Left lung (tissue), 10 donors: ENCODE measurements around the gene CEP43. TPM values are rescaled to one million over a fixed set of nuclear protein-coding genes. Genes with fewer than 3 reads are reported as not detected.
A peak's percentile ranks its signal among the peaks of the same experiment; 100 is the strongest.

Experiments used
- ATAC-seq: fragments of 200-7000 bp; cut with Tn5 transposase; one replicate; pipeline ENCODE4 v1.9.1; 2020; ENCODE audit warnings: moderate library complexity
- DNase-seq, 4 donors: peaks; one replicate each; pipeline ENCODE4 v3.0.0-alpha.2; 2013 to 2020
- H3K27ac ChIP-seq, 2 donors: fragments of 200-600 bp; sonication (generic) in 1 of 2; one replicate each; pipeline versions ENCODE4 v1.5.0 to v1.8.0; 2020 to 2021
- H3K27me3 ChIP-seq, 2 donors: fragments of 200-600 bp; sonication (generic) in 1 of 2; one replicate each; pipeline versions ENCODE4 v1.5.0 to v1.8.0; 2020 to 2021
- H3K36me3 ChIP-seq, 2 donors: fragments of 200-600 bp; sonication (generic) in 1 of 2; one replicate each; pipeline versions ENCODE4 v1.5.0 to v1.8.0; 2020 to 2021
- H3K4me1 ChIP-seq, 2 donors: fragments of 200-600 bp; one replicate each; pipeline ENCODE4 v1.8.0; 2021
- H3K4me3 ChIP-seq, 2 donors: fragments of 200-600 bp; sonication (generic) in 1 of 2; one replicate each; pipeline versions ENCODE4 v1.5.0 to v1.8.0; 2020 to 2021; ENCODE audit warnings: mild to moderate bottlenecking in 1 of 2
- H3K9me3 ChIP-seq, 2 donors: fragments of 200-600 bp; sonication (generic) in 1 of 2; one replicate each; pipeline versions ENCODE4 v1.5.0 to v1.8.0; 2020 to 2021
- CTCF ChIP-seq, 2 donors: fragments of 200-600 bp; sonication (generic) in 1 of 2; IDR thresholded peaks; one replicate each; pipeline versions ENCODE4 v1.5.0 to v1.8.0; 2021; ENCODE audit warnings: antibody characterized with exemption in 2 of 2
- intact Hi-C, 2 donors: fragments of 100-400 bp; cut with DNase I; formaldehyde crosslinking; loops; one replicate each; pipeline versions ENCODE4 v1.11.2 to v1.14.2; 2022
- polyA plus RNA-seq, 6 donors: library from polyadenylated mRNA; unstranded; fragments of 120-200 nt; gene quantifications; one replicate each; pipeline ENCODE4 v1.2.1, GENCODE V29; 2013; ENCODE audit not compliant: insufficient read length in 6 of 6
- total RNA-seq, 2 donors: library from RNA; stranded (reverse); fragmentation: NEBNext Ultra II Directional; extraction: Animal tissue kit (Norgen Biotek cat#: 25700); gene quantifications; one replicate each; pipeline ENCODE4 v1.2.1, GENCODE V29; 2021
- donor health status: DM: no; HTN: yes; CAD: no.
- donor health status: DM: no; HTN: no; CAD: no.

Gene CEP43
- total and polyA plus RNA-seq, 8 donors: 15.3 to 50.6 (median 45.3) TPM

GRCh38 chr6:166997348-166997747 lies 1.8 kb upstream of the CEP43 start:
- ATAC-seq: no peak
- TF ChIP-seq CTCF (IDR thresholded peaks at IDR 0.05): no peak
- intact Hi-C loops: loop anchor here in 1 of 2 donors (10.0 kb wide), 1 partner anchor 213 kb away; no protein-coding TSS in a partner anchor

GRCh38 chr6:166997768-166998255 lies 1.4 kb upstream of the CEP43 start:
- no peaks in the 10 kb centered on the region for H3K36me3 ChIP-seq
- ATAC-seq (peak; percentile 46), DNase-seq (peak; percentile 36 to 87 (median 66))
- no peaks in the 10 kb centered on the region for H3K27me3 ChIP-seq
- H3K9me3 ChIP-seq: no peaks in the 10 kb centered on the region
- peak overlapping the region; percentile 67 to 99 for H3K4me3 ChIP-seq
- intact Hi-C loops: loop anchor here in 1 of 2 donors (10.0 kb wide), 1 partner anchor 213 kb away; no protein-coding TSS in a partner anchor
- peaks cover 7 to 40% of the 10 kb centered on the region in 2 donors for H3K4me1 ChIP-seq
- TF ChIP-seq CTCF (IDR thresholded peaks at IDR 0.05): peak; percentile 31 to 49
- H3K27ac ChIP-seq: peak overlapping the region; percentile 46 to 84

More at GRCh38 chr6:166997348-166997747, 1.8 kb upstream of the CEP43 start:
- H3K27ac ChIP-seq: peak overlapping the region; percentile 46 to 84
- H3K27me3 ChIP-seq: no peaks in the 10 kb centered on the region
- H3K4me1 ChIP-seq: peaks cover 7 to 40% of the 10 kb centered on the region in 2 donors
- DNase-seq: no peak
- H3K4me3 ChIP-seq: peak overlapping the region; percentile 67 to 99
- H3K36me3 ChIP-seq: no peaks in the 10 kb centered on the region
- no peaks in the 10 kb centered on the region for H3K9me3 ChIP-seq

- Histone ChIP-seq H3K4me1 (peaks cover 7 to 40% of the 10 kb centered on the region in 2 donors), H3K27ac (peak overlapping the region; percentile 64 to 84), H3K27me3 (no peaks in the 10 kb centered on the region), H3K36me3 (no peaks in the 10 kb centered on the region), H3K4me3 (peak overlapping the region; percentile 67 to 99), H3K9me3 (no peaks in the 10 kb centered on the region)
- peak in 3 of 4 donors; percentile 10 to 85 (median 57) for DNase-seq
- ATAC-seq: peak; percentile 6
- intact Hi-C loops: loop anchor here in 1 of 2 donors (10.0 kb wide), 1 partner anchor 214 kb away; no protein-coding TSS in a partner anchor
- no peak for TF ChIP-seq CTCF (IDR thresholded peaks at IDR 0.05)
These were observed 697 bp upstream of the CEP43 start for GRCh38 chr6:166998256-166999144.

- Histone ChIP-seq H3K4me1 (peaks cover 7 to 40% of the 10 kb centered on the region in 2 donors), H3K27me3 (no peaks in the 10 kb centered on the region), H3K9me3 (no peaks in the 10 kb centered on the region), H3K36me3 (no peaks in the 10 kb centered on the region), H3K27ac (peak overlapping the region; percentile 64 to 84), H3K4me3 (peak overlapping the region; percentile 90 to 99)
- peak in 1 of 4 donors; percentile 20 for DNase-seq
- no peak for TF ChIP-seq CTCF (IDR thresholded peaks at IDR 0.05)
- no peak for ATAC-seq
- intact Hi-C loops: loop anchor here in 1 of 2 donors (10.0 kb wide), 1 partner anchor 215 kb away; no protein-coding TSS in a partner anchor
These were observed 672 bp downstream of the CEP43 start for GRCh38 chr6:166999884-167000253.

- no peak for ATAC-seq
- H3K4me3 ChIP-seq: no peak overlapping the region
These were observed 1.6 kb downstream of the CEP43 start for GRCh38 chr6:167000759-167001158.

More at GRCh38 chr6:167000759-167001158, 1.6 kb downstream of the CEP43 start:
- Histone ChIP-seq H3K27ac (no peak overlapping the region), H3K36me3 (peaks cover 0 to 6% of the 10 kb centered on the region in 2 donors), H3K27me3 (no peaks in the 10 kb centered on the region), H3K9me3 (no peaks in the 10 kb centered on the region), H3K4me1 (peaks cover 7 to 40% of the 10 kb centered on the region in 2 donors)
- intact Hi-C loops: no loop called here
- TF ChIP-seq CTCF (IDR thresholded peaks at IDR 0.05): no peak
- DNase-seq: no peak
